Thyroid gland (tissue), 4 donors: ENCODE results near the gene ACVR2B.

ENCODE experiments used
- CTCF ChIP-seq, 6 experiments: fragments of 200-600 bp in 3 of 6; fragments of 450-650 bp in 3 of 6; sonication (generic) in 3 of 6; IDR thresholded peaks; one replicate each; pipeline ENCODE4 v1.5.1; 2016 to 2019; ENCODE audit warnings: antibody characterized with exemption in 6 of 6, mild to moderate bottlenecking in 2 of 6, inconsistent platforms in 1 of 6, moderate library complexity in 1 of 6
- POLR2A ChIP-seq, 2 donors: fragments of 450-650 bp; IDR thresholded peaks; one replicate each; pipeline ENCODE4 v1.6.1; 2017; ENCODE audit warnings: antibody characterized with exemption in 2 of 2, mild to moderate bottlenecking in 2 of 2, moderate library complexity in 1 of 2

GRCh38 chr3:38533285-38533976 lies 79.7 kb downstream of the ACVR2B start:
- TF ChIP-seq CTCF (IDR thresholded peaks at IDR 0.05), result no peak
- TF ChIP-seq POLR2A (IDR thresholded peaks at IDR 0.05), result no peak
